DMS153 treated with DMSO at 0.1 percent for 48 hours (cell line): ENCODE measurements around the gene RNF150.

Experiments used
- DNase-seq: peaks from one replicate; lab custom pipeline; 2025; ENCODE audit not compliant: unreplicated experiment; lab: John Stamatoyannopoulos, UW

RNF150 gene

GRCh38 chr4:140869446-140869845 lies 263.8 kb downstream of the RNF150 start:
- no peak for DNase-seq

GRCh38 chr4:140867356-140867755 lies 265.9 kb downstream of the RNF150 start:
- no peak for DNase-seq

- no peak for DNase-seq
Observed at GRCh38 chr4:140866492-140867005, 266.7 kb downstream of the RNF150 start.

GRCh38 chr4:140865253-140866217 lies 267.7 kb downstream of the RNF150 start:
- no peak for DNase-seq

- DNase-seq, result no peak
Observed at GRCh38 chr4:140863197-140863596, 270.1 kb downstream of the RNF150 start.

- no peak for DNase-seq
Observed at GRCh38 chr4:140862177-140862442, 271.2 kb downstream of the RNF150 start.

- peak; percentile 83 for DNase-seq
Observed at GRCh38 chr4:140861359-140862176, 271.7 kb downstream of the RNF150 start.

GRCh38 chr4:140858897-140859296 lies 274.4 kb downstream of the RNF150 start:
- no peak for DNase-seq

- DNase-seq, result no peak
Observed at GRCh38 chr4:140857111-140857510, 276.2 kb downstream of the RNF150 start.

- DNase-seq, result peak; percentile 29
Observed at GRCh38 chr4:140856621-140857062, 276.6 kb downstream of the RNF150 start.

- no peak for DNase-seq
Observed at GRCh38 chr4:140854168-140854567, 279.1 kb downstream of the RNF150 start.

GRCh38 chr4:140851804-140852203 lies 281.5 kb downstream of the RNF150 start:
- DNase-seq, result no peak

- peak; percentile 45 for DNase-seq
Observed at GRCh38 chr4:140851032-140851636, 282.1 kb downstream of the RNF150 start.

GRCh38 chr4:140849526-140849925 lies 283.7 kb downstream of the RNF150 start:
- DNase-seq, result no peak

- DNase-seq, result no peak
Observed at GRCh38 chr4:140846736-140847135, 286.5 kb downstream of the RNF150 start.

- no peak for DNase-seq
Observed at GRCh38 chr4:140844061-140844460, 289.2 kb downstream of the RNF150 start.

GRCh38 chr4:140841186-140841585 lies 292.1 kb downstream of the RNF150 start:
- no peak for DNase-seq

GRCh38 chr4:140839888-140840790 lies 293.1 kb downstream of the RNF150 start:
- DNase-seq, result no peak

- DNase-seq, result no peak
Observed at GRCh38 chr4:140839406-140839805, 293.9 kb downstream of the RNF150 start.

GRCh38 chr4:140837736-140838135 lies 295.5 kb downstream of the RNF150 start:
- no peak for DNase-seq
